Adrenal gland (tissue), 5 donors: ENCODE measurements around the gene C1QTNF12.

Experiments used
- POLR2A ChIP-seq, 2 donors: fragments of 450-650 bp; IDR thresholded peaks; one replicate each; pipeline ENCODE4 v1.6.1; 2017; ENCODE audit warnings: antibody characterized with exemption in 2 of 2, mild to moderate bottlenecking in 2 of 2, moderate library complexity in 1 of 2
- TF ChIP-seq, protein P1 (sequence below), 6 experiments: fragments of 450-650 bp in 4 of 6; fragments of 200-600 bp in 2 of 6; sonication (generic) in 1 of 6; IDR thresholded peaks; 1 replicate in 5 of 6; 2 replicates in 1 of 6; pipeline versions ENCODE4 v1.5.1 to v1.8.0; 2016 to 2021; ENCODE audit warnings: antibody characterized with exemption in 6 of 6, mild to moderate bottlenecking in 2 of 6, moderate library complexity in 1 of 6
- donor health status: DM: no; HTN: no; CAD: no.

- no peak for TF ChIP-seq POLR2A (IDR thresholded peaks at IDR 0.05)
- TF ChIP-seq, protein P1, sequence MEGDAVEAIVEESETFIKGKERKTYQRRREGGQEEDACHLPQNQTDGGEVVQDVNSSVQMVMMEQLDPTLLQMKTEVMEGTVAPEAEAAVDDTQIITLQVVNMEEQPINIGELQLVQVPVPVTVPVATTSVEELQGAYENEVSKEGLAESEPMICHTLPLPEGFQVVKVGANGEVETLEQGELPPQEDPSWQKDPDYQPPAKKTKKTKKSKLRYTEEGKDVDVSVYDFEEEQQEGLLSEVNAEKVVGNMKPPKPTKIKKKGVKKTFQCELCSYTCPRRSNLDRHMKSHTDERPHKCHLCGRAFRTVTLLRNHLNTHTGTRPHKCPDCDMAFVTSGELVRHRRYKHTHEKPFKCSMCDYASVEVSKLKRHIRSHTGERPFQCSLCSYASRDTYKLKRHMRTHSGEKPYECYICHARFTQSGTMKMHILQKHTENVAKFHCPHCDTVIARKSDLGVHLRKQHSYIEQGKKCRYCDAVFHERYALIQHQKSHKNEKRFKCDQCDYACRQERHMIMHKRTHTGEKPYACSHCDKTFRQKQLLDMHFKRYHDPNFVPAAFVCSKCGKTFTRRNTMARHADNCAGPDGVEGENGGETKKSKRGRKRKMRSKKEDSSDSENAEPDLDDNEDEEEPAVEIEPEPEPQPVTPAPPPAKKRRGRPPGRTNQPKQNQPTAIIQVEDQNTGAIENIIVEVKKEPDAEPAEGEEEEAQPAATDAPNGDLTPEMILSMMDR (IDR thresholded peaks at IDR 0.05): no peak
Measured at GRCh38 chr1:1241588-1242219, 4.8 kb downstream of the C1QTNF12 start.
